Epithelial cell of esophagus (primary cell): ENCODE data around the gene FUNDC2.

ENCODE experiments used
- DNase-seq: peaks from one replicate; pipeline ENCODE4 v3.0.0; 2010; ENCODE audit warnings: low read depth
- H3K4me3 ChIP-seq: 2 replicates; pipeline ENCODE4 v1.5.1; 2011; ENCODE audit warnings: mild to moderate bottlenecking, low read length, control low read depth
- TF ChIP-seq, protein P1 (sequence below): IDR thresholded peaks from 2 replicates; pipeline ENCODE4 v1.5.1; 2011; ENCODE audit warnings: low read depth, mild to moderate bottlenecking, low read length, control low read depth, inconsistent platforms; ENCODE audit not compliant: insufficient read depth; ENCODE audit errors: missing control alignments

The FUNDC2 gene

DNA sequence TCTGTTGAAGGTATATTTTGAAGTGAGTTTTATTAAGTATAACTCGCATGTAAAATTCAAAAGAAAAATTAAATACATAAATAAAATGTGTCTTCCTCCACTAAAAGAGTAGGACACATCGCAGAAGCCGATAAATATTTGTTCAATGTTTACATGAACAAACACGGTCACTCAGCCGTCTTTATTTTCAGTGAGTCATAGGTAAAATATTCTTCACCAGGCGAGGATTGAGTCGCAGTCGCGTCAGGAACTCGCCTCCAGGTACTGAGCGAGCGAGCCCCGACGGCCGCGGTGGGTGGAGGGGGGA, 271 bp upstream of the FUNDC2 start:
- H3K4me3 ChIP-seq, result peak overlapping the region; percentile 79
- TF ChIP-seq, protein P1, sequence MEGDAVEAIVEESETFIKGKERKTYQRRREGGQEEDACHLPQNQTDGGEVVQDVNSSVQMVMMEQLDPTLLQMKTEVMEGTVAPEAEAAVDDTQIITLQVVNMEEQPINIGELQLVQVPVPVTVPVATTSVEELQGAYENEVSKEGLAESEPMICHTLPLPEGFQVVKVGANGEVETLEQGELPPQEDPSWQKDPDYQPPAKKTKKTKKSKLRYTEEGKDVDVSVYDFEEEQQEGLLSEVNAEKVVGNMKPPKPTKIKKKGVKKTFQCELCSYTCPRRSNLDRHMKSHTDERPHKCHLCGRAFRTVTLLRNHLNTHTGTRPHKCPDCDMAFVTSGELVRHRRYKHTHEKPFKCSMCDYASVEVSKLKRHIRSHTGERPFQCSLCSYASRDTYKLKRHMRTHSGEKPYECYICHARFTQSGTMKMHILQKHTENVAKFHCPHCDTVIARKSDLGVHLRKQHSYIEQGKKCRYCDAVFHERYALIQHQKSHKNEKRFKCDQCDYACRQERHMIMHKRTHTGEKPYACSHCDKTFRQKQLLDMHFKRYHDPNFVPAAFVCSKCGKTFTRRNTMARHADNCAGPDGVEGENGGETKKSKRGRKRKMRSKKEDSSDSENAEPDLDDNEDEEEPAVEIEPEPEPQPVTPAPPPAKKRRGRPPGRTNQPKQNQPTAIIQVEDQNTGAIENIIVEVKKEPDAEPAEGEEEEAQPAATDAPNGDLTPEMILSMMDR, result no peak
- no peak for DNase-seq

DNA sequence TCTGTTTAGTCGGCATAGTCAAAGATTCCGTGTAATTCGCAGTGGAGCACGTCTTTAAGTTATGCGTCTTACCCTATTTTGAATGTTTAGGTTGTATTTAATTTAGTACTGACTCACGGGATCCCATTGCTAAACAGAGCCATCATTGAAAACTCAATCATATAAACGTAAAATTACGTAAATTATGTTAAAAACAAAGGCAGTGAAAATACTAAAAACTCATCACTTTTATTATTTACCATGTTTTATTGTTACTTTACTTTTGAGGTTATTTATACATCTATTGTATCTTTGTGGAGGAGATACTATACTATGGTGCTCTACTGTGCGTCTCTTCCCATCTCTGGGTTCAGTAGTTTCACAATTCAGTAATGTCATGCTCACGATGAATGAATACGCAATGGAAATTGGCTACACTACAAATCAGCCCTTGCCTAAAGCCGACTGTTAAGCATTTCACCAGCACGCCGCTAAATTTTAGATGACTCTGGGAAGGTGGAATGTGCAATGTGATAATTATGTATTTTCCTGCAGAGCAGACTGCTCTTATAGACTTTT, 944 bp downstream of the FUNDC2 start:
- TF ChIP-seq, protein P1, result no peak
- H3K4me3 ChIP-seq, result peak overlapping the region; percentile 79
- peak; percentile 61 for DNase-seq

DNA sequence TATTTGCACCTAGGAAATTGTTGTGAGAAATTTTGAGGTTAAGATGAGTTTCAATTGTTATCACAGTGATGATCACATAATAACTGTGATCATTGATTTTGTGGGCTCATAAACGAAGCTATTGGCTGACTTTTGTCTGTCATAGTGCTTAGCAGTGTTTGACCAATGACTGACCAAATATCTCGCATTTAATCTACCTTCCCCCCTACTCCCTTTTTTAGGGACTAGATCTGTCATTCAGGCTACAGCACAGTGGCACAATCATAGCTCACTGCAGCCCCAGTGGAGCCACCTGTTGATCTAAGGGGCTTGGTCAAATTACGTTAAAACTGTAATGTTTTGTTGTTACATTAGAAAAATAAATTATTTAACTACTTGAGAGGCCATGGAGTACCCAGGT, 1.5 kb downstream of the FUNDC2 start:
- TF ChIP-seq, protein P1, result no peak
- peak overlapping the region; percentile 79 for H3K4me3 ChIP-seq
- no peak for DNase-seq

DNA sequence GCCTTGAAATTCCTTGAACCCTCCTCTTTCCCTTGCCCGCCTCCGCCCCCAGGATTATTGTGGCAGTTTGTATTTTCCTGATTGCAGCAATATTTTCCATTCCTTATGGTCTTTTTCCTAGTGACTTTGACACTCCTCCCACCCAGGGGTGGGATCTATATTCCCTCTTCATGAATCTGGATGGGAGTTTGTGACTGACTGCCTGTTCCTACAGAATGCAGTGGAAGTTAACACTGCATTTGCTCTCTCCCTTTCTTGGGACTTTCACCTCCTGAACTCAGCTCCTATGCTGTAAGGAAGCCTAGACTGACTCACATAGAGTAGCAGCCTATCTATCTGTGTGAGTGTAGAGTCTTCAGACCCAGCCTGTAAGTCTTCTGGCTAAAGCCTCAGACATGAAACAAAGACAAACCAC, 2.2 kb downstream of the FUNDC2 start:
- TF ChIP-seq, protein P1, result no peak
- H3K4me3 ChIP-seq, result no peak overlapping the region
- DNase-seq, result peak; percentile 20

- H3K4me3 ChIP-seq, result no peak overlapping the region
- DNase-seq, result no peak
- TF ChIP-seq, protein P1, result no peak
Observed at GRCh38 chrX:155031657-155032056, 5.0 kb downstream of the FUNDC2 start.

- TF ChIP-seq, protein P1, result no peak
- DNase-seq, result no peak
- H3K4me3 ChIP-seq, result no peak overlapping the region
Observed at GRCh38 chrX:155035688-155036087, 9.0 kb downstream of the FUNDC2 start.

DNA sequence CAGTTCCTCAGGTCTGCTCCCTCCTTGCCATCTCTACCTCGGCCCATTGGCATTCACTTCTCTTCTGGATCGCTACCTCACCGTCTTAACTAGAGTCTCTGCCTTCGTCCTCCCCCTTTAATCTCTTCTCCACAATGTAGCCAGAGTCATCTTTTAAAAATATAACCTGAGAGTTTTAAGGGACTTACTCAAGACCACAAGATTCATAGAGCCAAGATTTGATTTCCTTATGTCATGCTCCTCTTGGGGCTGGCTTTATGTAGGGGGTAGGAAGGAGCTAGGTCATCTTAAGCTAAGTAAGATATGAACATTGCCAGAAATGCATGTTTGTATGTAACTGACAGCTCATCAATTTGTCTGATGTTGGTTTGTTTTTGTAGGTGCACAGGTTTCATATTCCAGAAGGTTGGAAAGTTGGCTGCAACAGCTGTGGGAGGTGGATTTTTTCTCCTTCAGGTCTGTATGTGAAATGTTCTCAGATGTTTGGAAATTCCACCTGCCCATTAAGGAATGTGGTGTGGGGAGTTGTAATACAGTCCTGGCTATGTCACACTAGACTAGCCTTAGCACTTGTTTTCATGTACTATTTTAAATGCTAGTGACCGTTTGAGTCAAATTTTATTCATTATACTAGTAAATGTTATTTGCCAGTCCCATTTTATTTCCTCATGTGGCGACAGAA, 19.6 kb downstream of the FUNDC2 start:
- no peak for DNase-seq
- no peak overlapping the region for H3K4me3 ChIP-seq
- TF ChIP-seq, protein P1, result no peak
